Stimulated activated CD4-positive, alpha-beta T cell treated with anti-CD3 and anti-CD28 coated beads, Interleukin-1b, Interleukin-23, amount 100 ng/mL, for 4 hours (primary cell): Measurements from ENCODE around the gene WDHD1.
"Not testable (repeated sequence)": the region's sequence is repeated elsewhere in the genome, so short reads cannot be mapped to it uniquely, and the experiment has no call there.

Source experiments
- DNase-seq, 2 donors: peaks; one replicate each; pipeline ENCODE4 v3.0.0-alpha.2; 2020; ENCODE audit warnings: low read depth in 2 of 2

The WDHD1 gene

GRCh38 chr14:55047301-55048053 is 20.6 kb upstream of the WDHD1 start:
- no peak for DNase-seq

DNA sequence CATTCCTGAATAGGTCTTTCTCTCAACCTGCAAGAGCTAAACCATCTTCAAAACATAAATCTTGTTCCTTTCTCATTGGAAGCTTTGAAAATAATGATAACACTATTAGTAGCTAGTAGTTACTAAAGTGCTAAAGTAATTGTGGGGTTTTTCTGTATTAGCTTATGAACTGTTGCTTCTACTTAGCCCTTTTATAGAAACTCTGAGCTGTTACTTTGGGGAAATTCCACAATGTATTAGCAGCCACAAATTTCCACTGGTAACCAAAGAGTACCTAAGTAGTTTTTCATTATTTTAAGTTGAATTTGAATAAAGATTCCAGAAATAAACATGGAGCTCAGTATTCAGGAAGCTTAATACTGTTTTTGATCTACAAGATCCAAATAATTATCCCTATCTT is 18.2 kb upstream of the WDHD1 start:
- no peak for DNase-seq

GRCh38 chr14:55043528-55043927 is 16.6 kb upstream of the WDHD1 start:
- DNase-seq, result no peak

DNA sequence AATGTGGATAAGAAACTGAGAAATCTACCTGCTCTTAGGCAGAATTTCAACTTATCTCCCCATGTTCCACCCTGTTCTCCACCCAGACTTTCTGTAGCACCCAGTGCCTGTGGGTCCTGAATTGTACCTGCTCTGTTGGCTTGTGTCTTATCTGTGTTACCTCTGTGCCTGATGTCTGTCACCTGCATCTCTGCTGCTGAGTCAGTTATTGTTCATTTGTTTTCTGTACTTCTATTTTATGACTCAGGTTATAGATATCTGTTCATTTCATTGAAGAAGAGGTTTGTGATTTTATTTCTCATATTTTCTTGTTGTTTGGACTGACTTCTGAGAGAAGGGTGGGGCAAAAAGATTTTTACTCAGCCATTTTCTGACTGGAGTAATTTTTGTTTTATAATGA is 11.8 kb upstream of the WDHD1 start:
- no peak for DNase-seq

- not testable (repeated sequence) for DNase-seq
These were observed 11.1 kb upstream of the WDHD1 start for GRCh38 chr14:55037995-55038394.

- DNase-seq, result no peak
These were observed 4.3 kb upstream of the WDHD1 start for GRCh38 chr14:55031190-55031589.

- no peak for DNase-seq
These were observed 1.6 kb upstream of the WDHD1 start for GRCh38 chr14:55028476-55028875.

GRCh38 chr14:55028066-55028465 is 1.2 kb upstream of the WDHD1 start:
- DNase-seq, result no peak

GRCh38 chr14:55026441-55026792 is 482 bp downstream of the WDHD1 start:
- no peak for DNase-seq

DNA sequence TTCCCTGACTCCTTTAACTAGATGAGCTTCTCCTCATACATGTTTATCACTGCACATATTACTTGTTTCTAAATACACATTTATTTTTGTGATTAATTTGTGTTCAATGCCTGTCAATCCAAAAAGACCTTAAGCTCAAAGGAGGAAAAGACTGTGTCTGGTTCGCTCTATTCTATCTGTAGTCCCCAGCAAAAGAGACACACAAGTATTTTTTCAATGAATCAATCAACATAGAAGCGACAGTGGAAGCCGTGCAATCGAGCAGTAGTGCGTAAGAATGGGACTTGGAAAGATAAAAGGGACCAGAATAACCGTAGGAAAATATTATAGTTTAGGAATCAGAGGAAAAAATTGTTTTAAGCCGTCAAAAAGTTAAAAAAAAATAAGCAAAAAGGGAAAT is 951 bp downstream of the WDHD1 start:
- no peak for DNase-seq

DNA sequence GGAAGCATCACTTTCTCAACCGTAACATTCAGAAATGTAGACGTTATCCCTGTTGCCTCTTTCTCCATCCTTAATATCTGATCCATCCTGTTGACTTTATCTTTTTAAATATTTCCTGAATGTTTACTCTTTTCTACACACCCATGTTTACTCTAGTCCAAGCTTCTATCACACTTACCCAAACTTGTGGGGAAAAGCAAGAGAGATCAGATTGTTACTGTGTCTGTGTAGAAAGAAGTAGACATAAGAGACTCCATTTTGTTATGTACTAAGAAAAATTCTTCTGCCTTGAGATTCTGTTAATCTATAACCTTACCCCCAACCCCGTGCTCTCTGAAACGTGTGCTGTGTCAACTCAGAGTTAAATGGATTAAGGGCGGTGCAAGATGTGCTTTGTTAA is 2.5 kb downstream of the WDHD1 start:
- not testable (repeated sequence) for DNase-seq

DNA sequence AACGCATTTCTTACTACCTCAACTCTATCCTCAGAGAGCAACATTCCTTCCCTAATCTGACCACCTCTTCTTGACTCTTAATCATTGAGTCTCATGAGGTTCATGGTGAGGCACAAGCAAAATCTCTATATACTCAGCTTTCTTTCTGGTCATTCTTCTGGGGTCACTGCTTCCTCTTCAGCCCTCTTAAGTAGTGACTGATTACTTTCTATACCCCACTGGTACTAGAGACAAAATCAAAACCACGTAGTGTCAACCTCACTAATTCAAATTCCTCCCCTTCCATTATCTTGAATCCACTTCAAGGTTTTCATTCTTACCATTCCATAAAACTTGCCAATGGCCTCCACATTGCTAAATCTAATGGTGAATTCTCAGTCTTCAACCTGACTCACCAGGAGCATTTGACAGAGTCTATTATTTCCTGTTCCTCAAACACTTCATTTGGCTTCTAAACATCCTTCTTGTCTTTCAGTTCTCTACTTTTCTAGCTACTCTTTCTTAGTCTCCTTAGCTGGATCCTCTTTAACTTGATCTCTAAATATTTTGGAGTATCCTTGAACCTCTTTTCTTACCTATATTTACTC is 6.8 kb downstream of the WDHD1 start:
- no peak for DNase-seq

- no peak for DNase-seq
These were observed 11.9 kb downstream of the WDHD1 start for GRCh38 chr14:55015006-55015405.

DNA sequence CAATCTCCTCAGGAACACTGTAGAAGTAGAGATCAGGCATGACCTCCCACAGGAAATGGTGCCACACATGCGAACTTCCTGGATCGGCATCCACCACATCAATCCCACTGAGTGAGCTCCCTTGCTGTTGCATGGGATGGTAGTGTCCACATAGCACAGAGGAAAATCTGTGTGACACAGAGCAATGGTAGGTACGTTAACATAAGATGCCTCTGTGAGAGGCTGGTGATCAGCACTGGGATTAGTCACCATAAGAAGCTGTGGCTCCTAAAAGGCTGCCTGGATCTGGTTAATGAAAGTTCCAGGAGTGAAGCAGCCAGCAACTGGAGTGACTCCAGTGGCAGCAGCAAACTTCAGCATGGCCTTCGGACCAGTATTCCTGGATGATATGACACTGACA is 21.8 kb downstream of the WDHD1 start:
- DNase-seq, result no peak

- DNase-seq, result no peak
These were observed 26.5 kb downstream of the WDHD1 start for GRCh38 chr14:55000381-55000780.

DNA sequence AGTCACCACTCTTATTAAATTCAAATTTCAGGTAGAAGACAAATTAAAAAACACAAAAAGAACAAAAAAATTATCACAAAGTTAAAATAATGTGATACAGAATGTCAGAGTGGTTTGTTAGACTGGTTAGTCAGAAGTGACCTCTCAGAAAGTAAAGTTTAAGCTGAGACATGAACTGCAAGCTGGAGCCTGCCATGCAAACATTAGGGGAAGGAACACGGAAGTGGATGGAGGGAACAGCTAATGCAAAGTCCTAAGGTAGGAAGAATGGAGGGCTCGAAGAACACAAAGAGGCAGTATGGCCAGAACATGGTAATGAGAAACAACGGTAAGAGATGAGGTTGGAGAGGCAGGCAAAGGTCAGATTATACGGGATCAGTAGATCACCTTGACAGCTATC is 41.7 kb downstream of the WDHD1 start:
- no peak for DNase-seq

GRCh38 chr14:54981698-54982097 is 45.2 kb downstream of the WDHD1 start:
- no peak for DNase-seq

GRCh38 chr14:54979039-54979438 is 47.9 kb downstream of the WDHD1 start:
- DNase-seq, result no peak

DNA sequence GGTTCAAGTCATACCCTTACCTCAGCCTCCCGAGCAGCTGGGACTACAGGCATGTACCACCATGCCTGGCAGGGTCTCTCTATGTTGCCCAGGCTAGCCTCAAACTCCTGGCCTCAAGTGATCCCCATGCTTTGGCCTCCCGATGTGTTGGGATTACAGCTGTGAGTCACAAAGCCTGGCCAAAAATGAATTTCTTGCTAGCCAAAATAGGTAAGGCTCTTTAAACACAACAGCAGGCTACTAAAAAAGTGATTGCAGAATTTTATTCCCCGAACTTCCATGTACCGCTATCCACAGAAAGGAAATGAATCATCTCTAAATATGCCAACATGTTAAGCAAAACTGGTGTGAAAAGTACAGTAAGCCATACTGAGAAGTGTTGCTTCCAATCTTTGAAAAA is 50.6 kb downstream of the WDHD1 start:
- DNase-seq, result no peak

DNA sequence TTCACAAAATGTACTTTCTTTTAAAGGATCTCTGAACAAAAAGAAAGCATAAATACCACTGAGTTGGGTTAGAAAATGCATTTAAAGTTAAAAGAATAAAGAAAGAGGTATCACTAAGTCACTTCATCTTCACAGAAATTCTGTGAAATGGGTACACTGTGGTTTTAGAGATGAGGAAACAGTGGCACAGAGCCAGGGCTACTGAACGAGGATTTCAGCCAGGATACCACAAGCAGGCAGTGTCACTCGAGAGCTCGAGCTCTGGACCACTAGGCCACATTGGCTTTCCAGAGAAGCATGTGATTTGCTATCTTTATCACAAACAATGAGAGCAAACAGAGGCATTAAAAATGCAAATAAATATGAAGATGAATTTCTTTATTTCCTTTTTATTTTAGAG is 51.0 kb downstream of the WDHD1 start:
- DNase-seq, result no peak

GRCh38 chr14:54974788-54975414 is 52.0 kb downstream of the WDHD1 start:
- no peak for DNase-seq

DNA sequence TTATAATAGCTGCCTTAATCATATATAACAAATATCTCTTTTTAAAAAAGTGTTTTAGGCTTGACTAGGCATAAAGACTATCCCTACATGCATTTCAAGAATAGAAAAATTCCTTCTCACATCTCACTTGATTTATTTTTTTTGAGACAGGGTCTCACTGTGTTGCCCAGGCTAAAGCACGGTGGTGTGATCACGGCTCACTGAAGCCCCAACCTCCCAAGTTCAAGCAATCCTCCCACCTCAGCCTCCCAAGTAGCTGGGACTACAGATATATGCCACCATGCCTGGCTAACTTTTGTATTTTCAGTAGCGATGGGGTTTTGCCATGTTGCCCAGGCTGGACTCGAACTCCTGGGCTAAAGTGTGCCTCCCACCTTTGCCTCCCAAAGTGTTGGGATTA is 59.4 kb downstream of the WDHD1 start:
- DNase-seq, result no peak

DNA sequence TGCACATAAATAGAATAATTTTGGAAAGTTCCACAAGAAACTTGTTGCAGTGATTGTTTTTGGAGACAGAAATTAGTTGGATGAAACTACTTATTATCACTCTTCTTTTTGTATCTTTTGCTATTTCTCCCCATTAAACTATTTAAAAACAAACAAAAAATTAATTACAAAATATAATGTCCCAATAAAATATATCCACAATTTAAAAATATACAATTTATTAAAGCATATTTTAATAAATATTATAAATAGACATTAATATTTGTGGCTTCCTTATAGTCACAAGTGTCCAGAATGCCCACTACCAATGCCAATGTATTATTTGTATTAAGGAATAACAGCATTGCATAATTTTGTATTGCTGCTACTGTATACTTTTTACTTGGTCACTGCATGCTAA is 71.8 kb downstream of the WDHD1 start:
- DNase-seq, result no peak
